Right ventricle myocardium superior (tissue), 1 donor: ENCODE results near the gene DAGLA. TPM values are rescaled to one million over a fixed set of nuclear protein-coding genes. Genes with fewer than 3 reads are reported as not detected.
A peak's percentile ranks its signal among the peaks of the same experiment; 100 is the strongest.

ENCODE experiments used
- ATAC-seq: fragments of 200-7000 bp; cut with Tn5 transposase; one replicate; pipeline ENCODE4 v1.9.1; 2020; ENCODE audit warnings: mild to moderate bottlenecking; ENCODE audit not compliant: poor library complexity
- DNase-seq: peaks from one replicate; pipeline ENCODE4 v3.0.0-alpha.2; 2020
- intact Hi-C: fragments of 100-400 bp; cut with DNase I; formaldehyde crosslinking; loops from one replicate; pipeline ENCODE4 v1.11.2; 2022
- total RNA-seq: library from RNA; stranded (reverse); fragmentation: NEBNext Ultra II Directional; extraction: Animal tissue kit (Norgen Biotek cat#: 25700); gene quantifications from one replicate; pipeline ENCODE4 v1.2.1, GENCODE V29; 2021
- donor health status: DM: no; HTN: yes; CAD: no; lungs with severe emphysema.

DAGLA gene
- total RNA-seq, 1 donor from 2014 or later: 4.2 TPM

- DNase-seq (no peak), ATAC-seq (no peak)
- intact Hi-C loops: no loop called here
Observed at GRCh38 chr11:61780581-61781162, 100.5 kb downstream of the DAGLA start.

- intact Hi-C loops: no loop called here
- DNase-seq: no peak
- no peak for ATAC-seq
Observed at GRCh38 chr11:61781585-61781984, 101.4 kb downstream of the DAGLA start.

- intact Hi-C loops: no loop called here
- ATAC-seq (no peak), DNase-seq (no peak)
Observed at GRCh38 chr11:61782299-61782698, 102.1 kb downstream of the DAGLA start.

GRCh38 chr11:61782841-61783240 lies 102.7 kb downstream of the DAGLA start:
- intact Hi-C loops: no loop called here
- no peak for DNase-seq

GRCh38 chr11:61783717-61784505 lies 103.7 kb downstream of the DAGLA start:
- no peak for ATAC-seq
- intact Hi-C loops: no loop called here
- DNase-seq: no peak

More at GRCh38 chr11:61782841-61783240, 102.7 kb downstream of the DAGLA start:
- ATAC-seq: no peak

GRCh38 chr11:61784506-61784805 lies 104.3 kb downstream of the DAGLA start:
- no peak for DNase-seq
- no peak for ATAC-seq
- intact Hi-C loops: no loop called here

- ATAC-seq: no peak
- intact Hi-C loops: no loop called here
- DNase-seq: no peak
Observed at GRCh38 chr11:61785837-61786402, 105.7 kb downstream of the DAGLA start.

GRCh38 chr11:61787928-61788491 lies 107.8 kb downstream of the DAGLA start:
- intact Hi-C loops: no loop called here
- DNase-seq: no peak
- no peak for ATAC-seq

GRCh38 chr11:61791737-61792309 lies 111.6 kb downstream of the DAGLA start:
- ATAC-seq: peak; percentile 55
- intact Hi-C loops: loop anchor here (10.0 kb wide), 1 partner anchor 293 kb away; no protein-coding TSS in a partner anchor
- peak; percentile 71 for DNase-seq

GRCh38 chr11:61792310-61793082 lies 112.3 kb downstream of the DAGLA start, which contains the start of the genes FEN1 and TMEM258:
TSS of gene FEN1 (plus strand) at chr11:61792911. CDS start at chr11:61795362, 2,451 bp downstream.
TSS of gene TMEM258 (minus strand) at chr11:61792599. CDS start at chr11:61792558, 41 bp downstream.
- intact Hi-C loops: loop anchor here (10.0 kb wide), 1 partner anchor 292 kb away; no protein-coding TSS in a partner anchor
- ATAC-seq (peak; percentile 95), DNase-seq (peak; percentile 93)

GRCh38 chr11:61793083-61793828 lies 113.1 kb downstream of the DAGLA start:
- peak; percentile 49 for DNase-seq
- no peak for ATAC-seq
- intact Hi-C loops: loop anchor here (10.0 kb wide), 1 partner anchor 292 kb away; no protein-coding TSS in a partner anchor

- ATAC-seq (no peak), DNase-seq (peak; percentile 8)
- intact Hi-C loops: loop anchor here (10.0 kb wide), 1 partner anchor 291 kb away; no protein-coding TSS in a partner anchor
Observed at GRCh38 chr11:61793829-61794204, 113.6 kb downstream of the DAGLA start.

- DNase-seq (no peak), ATAC-seq (no peak)
- intact Hi-C loops: loop anchor here (10.0 kb wide), 1 partner anchor 290 kb away; no protein-coding TSS in a partner anchor
Observed at GRCh38 chr11:61794579-61794978, 114.4 kb downstream of the DAGLA start.

- intact Hi-C loops: loop anchor here (5.0 to 10.0 kb wide), 3 partner anchors 97 to 289 kb away; partner anchors contain the start of gene FADS3
- peak; percentile 26 for DNase-seq
- ATAC-seq: no peak
Observed at GRCh38 chr11:61795459-61795858, 115.3 kb downstream of the DAGLA start.

GRCh38 chr11:61795876-61796526 lies 115.8 kb downstream of the DAGLA start:
- no peak for ATAC-seq
- intact Hi-C loops: loop anchor here (5.0 to 10.0 kb wide), 3 partner anchors 96 to 289 kb away; partner anchors contain the start of gene FADS3
- peak; percentile 31 for DNase-seq
